ENCODE data around the gene MEST.

The MEST gene

DNA sequence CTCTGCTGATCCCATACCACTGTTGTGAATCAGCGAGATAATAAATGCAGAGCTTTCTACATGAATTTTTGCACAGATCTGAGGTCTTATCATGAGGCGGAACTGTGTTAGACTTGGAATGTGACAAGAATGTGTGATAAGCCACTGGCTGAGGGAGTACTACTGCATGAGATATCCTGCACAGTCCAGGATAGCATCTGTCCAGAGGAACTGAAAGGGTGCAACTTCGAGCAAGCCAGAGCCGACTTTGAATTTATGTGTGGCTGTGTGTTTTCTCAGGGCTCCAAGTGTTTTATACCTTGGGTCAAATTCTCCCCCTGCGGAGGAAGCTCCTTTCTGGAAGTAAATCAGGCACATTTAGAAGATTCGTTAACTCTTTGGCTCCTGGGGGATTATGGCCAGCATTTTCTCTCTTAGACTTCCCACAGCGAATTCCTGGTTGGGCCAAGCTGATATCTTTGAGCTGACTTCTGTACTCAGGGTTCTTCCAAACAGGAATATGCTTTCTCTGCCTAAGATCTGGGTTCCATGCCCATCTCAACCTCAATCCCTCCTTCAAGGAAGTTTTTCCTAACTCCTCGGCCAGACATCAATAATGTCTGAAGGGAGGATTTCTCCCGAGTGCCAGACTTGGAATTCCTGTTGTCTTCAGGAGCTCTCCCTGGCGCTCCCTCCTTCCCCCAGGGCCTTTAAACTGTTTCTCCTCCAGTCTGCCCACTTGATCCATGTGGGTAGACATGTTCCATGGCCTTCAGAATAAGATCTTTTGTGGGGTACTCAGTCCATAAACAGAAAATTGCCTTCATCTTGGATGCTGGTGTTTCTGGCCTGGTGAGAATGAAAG is 2.5 kb upstream of the MEST start:
- H4K20me1 ChIP-seq (ENCODE audit: insufficient read depth, low read length), result no peaks in the 10 kb centered on the region
- TF ChIP-seq, protein P1, sequence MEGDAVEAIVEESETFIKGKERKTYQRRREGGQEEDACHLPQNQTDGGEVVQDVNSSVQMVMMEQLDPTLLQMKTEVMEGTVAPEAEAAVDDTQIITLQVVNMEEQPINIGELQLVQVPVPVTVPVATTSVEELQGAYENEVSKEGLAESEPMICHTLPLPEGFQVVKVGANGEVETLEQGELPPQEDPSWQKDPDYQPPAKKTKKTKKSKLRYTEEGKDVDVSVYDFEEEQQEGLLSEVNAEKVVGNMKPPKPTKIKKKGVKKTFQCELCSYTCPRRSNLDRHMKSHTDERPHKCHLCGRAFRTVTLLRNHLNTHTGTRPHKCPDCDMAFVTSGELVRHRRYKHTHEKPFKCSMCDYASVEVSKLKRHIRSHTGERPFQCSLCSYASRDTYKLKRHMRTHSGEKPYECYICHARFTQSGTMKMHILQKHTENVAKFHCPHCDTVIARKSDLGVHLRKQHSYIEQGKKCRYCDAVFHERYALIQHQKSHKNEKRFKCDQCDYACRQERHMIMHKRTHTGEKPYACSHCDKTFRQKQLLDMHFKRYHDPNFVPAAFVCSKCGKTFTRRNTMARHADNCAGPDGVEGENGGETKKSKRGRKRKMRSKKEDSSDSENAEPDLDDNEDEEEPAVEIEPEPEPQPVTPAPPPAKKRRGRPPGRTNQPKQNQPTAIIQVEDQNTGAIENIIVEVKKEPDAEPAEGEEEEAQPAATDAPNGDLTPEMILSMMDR (IDR thresholded peaks at IDR 0.05; ENCODE audit: low read depth, low read length), result no peak
- no peak for TF ChIP-seq EZH2phosphoT487 (IDR thresholded peaks at IDR 0.05; ENCODE audit: low read depth)

GRCh38 chr7:130490311-130490791 is 1.5 kb upstream of the MEST start:
- H3K27ac ChIP-seq (ENCODE audit: low read length), result no peak overlapping the region
- peaks cover 36% of the 10 kb centered on the region for H3K79me2 ChIP-seq (ENCODE audit: low read length)
- TF ChIP-seq EZH2phosphoT487 (IDR thresholded peaks at IDR 0.05; ENCODE audit: low read depth), result no peak
- TF ChIP-seq, protein P1 (IDR thresholded peaks at IDR 0.05; ENCODE audit: low read depth, low read length), result no peak
- H3K4me2 ChIP-seq (ENCODE audit: low read length), result no peak overlapping the region
- H2AFZ ChIP-seq (ENCODE audit: low read depth, low read length), result no peak overlapping the region
- no peak overlapping the region for H3K9ac ChIP-seq (ENCODE audit: low read length)
- no peaks in the 10 kb centered on the region for H3K9me3 ChIP-seq (ENCODE audit: insufficient read depth, low read length)
- H3K4me3 ChIP-seq (ENCODE audit: low read length), result no peak overlapping the region
- H3K4me1 ChIP-seq (ENCODE audit: low read length), result peaks cover 11% of the 10 kb centered on the region
- H4K20me1 ChIP-seq (ENCODE audit: insufficient read depth, low read length), result no peaks in the 10 kb centered on the region
- H3K36me3 ChIP-seq (replicated peaks; ENCODE audit: low read depth, low read length), result peaks cover 6% of the 10 kb centered on the region
- 0 out of 2 replicates have a peak, but pooled peaks cover 1% of the 10 kb centered on the region for H3K27me3 ChIP-seq (ENCODE audit: low read depth, low read length)

More for the DNA sequence above, 2.5 kb upstream of the MEST start:
- Histone ChIP-seq H3K9ac (ENCODE audit: low read length) (no peak overlapping the region), H3K27ac (ENCODE audit: low read length) (no peak overlapping the region), H3K9me3 (ENCODE audit: insufficient read depth, low read length) (no peaks in the 10 kb centered on the region), H3K79me2 (ENCODE audit: low read length) (peaks cover 36% of the 10 kb centered on the region), H3K4me3 (ENCODE audit: low read length) (no peak overlapping the region), H3K36me3 (replicated peaks; ENCODE audit: low read depth, low read length) (peaks cover 6% of the 10 kb centered on the region), H2AFZ (ENCODE audit: low read depth, low read length) (no peak overlapping the region), H3K4me2 (ENCODE audit: low read length) (no peak overlapping the region), H3K4me1 (ENCODE audit: low read length) (peaks cover 11% of the 10 kb centered on the region), H3K27me3 (ENCODE audit: low read depth, low read length) (0 out of 2 replicates have a peak, but pooled peaks cover 4% of the 10 kb centered on the region)

- no peaks in the 10 kb centered on the region for H4K20me1 ChIP-seq (ENCODE audit: insufficient read depth, low read length)
- no peak overlapping the region for H3K9ac ChIP-seq (ENCODE audit: low read length)
- H3K4me2 ChIP-seq (ENCODE audit: low read length), result no peak overlapping the region
- no peak overlapping the region for H3K4me3 ChIP-seq (ENCODE audit: low read length)
- peaks cover 36% of the 10 kb centered on the region for H3K79me2 ChIP-seq (ENCODE audit: low read length)
- H3K27me3 ChIP-seq (ENCODE audit: low read depth, low read length), result no peaks in the 10 kb centered on the region
- no peak overlapping the region for H2AFZ ChIP-seq (ENCODE audit: low read depth, low read length)
- H3K4me1 ChIP-seq (ENCODE audit: low read length), result peaks cover 6% of the 10 kb centered on the region
- TF ChIP-seq EZH2phosphoT487 (IDR thresholded peaks at IDR 0.05; ENCODE audit: low read depth), result no peak
- TF ChIP-seq, protein P1 (IDR thresholded peaks at IDR 0.05; ENCODE audit: low read depth, low read length), result no peak
- H3K36me3 ChIP-seq (replicated peaks; ENCODE audit: low read depth, low read length), result peaks cover 6% of the 10 kb centered on the region
- H3K27ac ChIP-seq (ENCODE audit: low read length), result no peak overlapping the region
- no peaks in the 10 kb centered on the region for H3K9me3 ChIP-seq (ENCODE audit: insufficient read depth, low read length)
These were observed 739 bp upstream of the MEST start for GRCh38 chr7:130490888-130491804.

Data from OCI-LY3 (cell line).